ENCODE data around the gene FOSL2.

- TF ChIP-seq CTCF (IDR thresholded peaks at IDR 0.05) (no peak), POLR2A (IDR thresholded peaks at IDR 0.05) (no peak)
Observed at GRCh38 chr2:28403370-28403956, 10.8 kb downstream of the FOSL2 start.
